Caco-2 (cell line): ENCODE results near the gene ZDHHC22. TPM values are rescaled to one million over a fixed set of nuclear protein-coding genes. Genes with fewer than 3 reads are reported as not detected.

Experiments used
- BruUV-seq: library from RNA; stranded (reverse); fragments of 400-500 nt; replicated peaks from 2 replicates; lab custom pipeline; 2021; lab: Mats Ljungman, UMichigan
- CTCF ChIA-PET: fragments of 300-600 bp; sonication (Branson Sonifier 250); formaldehyde crosslinking; loops from one replicate; lab custom pipeline; 2022; ENCODE audit warnings: antibody characterized with exemption; lab: Charles Lee
- POLR2A ChIA-PET: fragments of 300-600 bp; sonication (Branson Sonifier 250); formaldehyde crosslinking; loops from one replicate; lab custom pipeline; 2022; ENCODE audit warnings: antibody characterized with exemption; lab: Charles Lee
- DNase-seq, 2 experiments: peaks; one replicate each; pipeline versions ENCODE4 v3.0.0 to v3.0.0-alpha.2; 2020 to 2022
- H3K27me3 ChIP-seq: replicated peaks from 2 replicates; pipeline ENCODE4 v1.6.0; 2011; ENCODE audit warnings: low read length; ENCODE audit not compliant: control insufficient read depth, insufficient read depth
- H3K36me3 ChIP-seq: 2 replicates; pipeline ENCODE4 v1.5.1; 2011; ENCODE audit warnings: low read length; ENCODE audit not compliant: control insufficient read depth, insufficient read depth
- H3K4me1 ChIP-seq: fragments of 250-450 bp; sonication (Bioruptor Pico); 2 replicates; pipeline ENCODE4 v1.5.1; 2020; ENCODE audit warnings: mild to moderate bottlenecking
- H3K4me3 ChIP-seq: 2 replicates; pipeline ENCODE4 v1.5.1; 2011; ENCODE audit warnings: low read depth, mild to moderate bottlenecking, control low read depth, low read length
- H3K9me3 ChIP-seq: fragments of 250-450 bp; sonication (Bioruptor Pico); 2 replicates; pipeline ENCODE4 v1.5.1; 2020; ENCODE audit warnings: mild to moderate bottlenecking, moderate library complexity
- H3K27ac Mint-ChIP-seq: one replicate; pipeline ENCODE4 v1.8.0; 2022; ENCODE audit warnings: mixed read lengths; ENCODE audit not compliant: unreplicated experiment
- H3K27me3 Mint-ChIP-seq: one replicate; pipeline ENCODE4 v1.8.0; 2022; ENCODE audit warnings: mixed read lengths; ENCODE audit not compliant: insufficient read depth, unreplicated experiment
- H3K36me3 Mint-ChIP-seq: one replicate; pipeline ENCODE4 v1.8.0; 2022; ENCODE audit warnings: mild to moderate bottlenecking, mixed read lengths; ENCODE audit not compliant: insufficient read depth, unreplicated experiment
- H3K4me1 Mint-ChIP-seq: one replicate; pipeline ENCODE4 v1.8.0; 2022; ENCODE audit warnings: low read depth, mixed read lengths; ENCODE audit not compliant: unreplicated experiment
- H3K4me3 Mint-ChIP-seq: one replicate; pipeline ENCODE4 v1.8.0; 2022; ENCODE audit warnings: mild to moderate bottlenecking, moderate library complexity, mixed read lengths; ENCODE audit not compliant: unreplicated experiment
- H3K9me3 Mint-ChIP-seq: one replicate; pipeline ENCODE4 v1.8.0; 2022; ENCODE audit warnings: mixed read lengths; ENCODE audit not compliant: unreplicated experiment
- intact Hi-C: fragments of 100-400 bp; cut with micrococcal nuclease; formaldehyde crosslinking; loops from one replicate; pipeline ENCODE4 v1.10.0; 2022; ENCODE audit not compliant: unreplicated experiment
- total RNA-seq: library from RNA; stranded (reverse); gene quantifications from 2 replicates; pipeline ENCODE4 v1.2.3, GENCODE V29; 2022
- TF ChIP-seq, protein P1 (sequence below), 2 experiments: fragments of 200-600 bp in 1 of 2; IDR thresholded peaks; 1 replicate in 1 of 2; 2 replicates in 1 of 2; pipeline versions ENCODE4 v1.5.1 to v1.8.0; 2011 to 2022; ENCODE audit warnings: antibody characterized with exemption in 1 of 2, control low read depth in 1 of 2, inconsistent platforms in 1 of 2, low read depth in 1 of 2, low read length in 1 of 2, mild to moderate bottlenecking in 1 of 2, moderate library complexity in 1 of 2; ENCODE audit not compliant: insufficient read depth in 1 of 2, severe bottlenecking in 1 of 2, unreplicated experiment in 1 of 2

The ZDHHC22 gene
- total RNA-seq, 1 experiment from 2014 or later = not detected

DNA sequence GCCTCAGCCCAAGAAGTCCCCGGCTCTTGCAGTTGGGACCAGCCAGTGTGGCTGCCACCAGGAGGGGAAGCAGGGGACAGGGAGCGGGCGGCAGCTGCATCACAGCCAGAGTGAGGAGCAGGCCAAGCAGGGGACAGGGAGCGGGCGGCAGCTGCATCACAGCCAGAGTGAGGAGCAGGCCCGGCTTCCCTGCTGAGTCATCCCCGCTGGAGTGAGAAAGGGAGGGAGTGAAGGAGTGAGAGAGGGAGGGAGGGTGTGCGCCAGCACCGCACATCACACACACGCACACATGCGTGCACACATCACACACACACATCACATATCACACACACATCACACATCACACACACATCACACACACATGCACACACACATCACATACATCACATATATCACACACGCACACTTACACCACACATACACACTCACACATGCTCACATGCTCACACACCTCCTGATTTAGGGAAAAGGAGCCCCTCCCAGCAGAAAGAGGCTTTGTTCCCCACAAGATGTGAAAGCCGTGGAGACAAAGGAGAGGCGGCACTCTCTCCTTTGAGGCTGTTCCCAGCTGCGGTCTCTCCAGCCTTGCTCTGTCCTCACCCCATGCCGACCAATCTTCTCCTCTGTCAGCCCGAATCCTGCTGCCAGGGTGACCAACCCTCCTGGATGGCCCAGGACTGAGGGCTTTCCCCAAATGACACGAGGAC, 16.7 kb upstream of the ZDHHC22 start:
- TF ChIP-seq, protein P1, sequence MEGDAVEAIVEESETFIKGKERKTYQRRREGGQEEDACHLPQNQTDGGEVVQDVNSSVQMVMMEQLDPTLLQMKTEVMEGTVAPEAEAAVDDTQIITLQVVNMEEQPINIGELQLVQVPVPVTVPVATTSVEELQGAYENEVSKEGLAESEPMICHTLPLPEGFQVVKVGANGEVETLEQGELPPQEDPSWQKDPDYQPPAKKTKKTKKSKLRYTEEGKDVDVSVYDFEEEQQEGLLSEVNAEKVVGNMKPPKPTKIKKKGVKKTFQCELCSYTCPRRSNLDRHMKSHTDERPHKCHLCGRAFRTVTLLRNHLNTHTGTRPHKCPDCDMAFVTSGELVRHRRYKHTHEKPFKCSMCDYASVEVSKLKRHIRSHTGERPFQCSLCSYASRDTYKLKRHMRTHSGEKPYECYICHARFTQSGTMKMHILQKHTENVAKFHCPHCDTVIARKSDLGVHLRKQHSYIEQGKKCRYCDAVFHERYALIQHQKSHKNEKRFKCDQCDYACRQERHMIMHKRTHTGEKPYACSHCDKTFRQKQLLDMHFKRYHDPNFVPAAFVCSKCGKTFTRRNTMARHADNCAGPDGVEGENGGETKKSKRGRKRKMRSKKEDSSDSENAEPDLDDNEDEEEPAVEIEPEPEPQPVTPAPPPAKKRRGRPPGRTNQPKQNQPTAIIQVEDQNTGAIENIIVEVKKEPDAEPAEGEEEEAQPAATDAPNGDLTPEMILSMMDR (IDR thresholded peaks at IDR 0.05; ENCODE audit: insufficient read depth in 1 of 2, low read depth in 1 of 2, low read length in 1 of 2, severe bottlenecking in 1 of 2, unreplicated experiment in 1 of 2) = no peak
- no peaks in the 10 kb centered on the region for H3K4me1 ChIP-seq
- no peaks in the 10 kb centered on the region for H3K27me3 ChIP-seq
- intact Hi-C loops = no loop called here
- H3K4me3 Mint-ChIP-seq = no peak overlapping the region
- H3K4me3 ChIP-seq = no peak overlapping the region
- no TSS peak for BruUV-seq
- no peak for DNase-seq
- H3K27ac Mint-ChIP-seq = no peak overlapping the region
- H3K9me3 Mint-ChIP-seq = no peaks in the 10 kb centered on the region
- H3K9me3 ChIP-seq = no peaks in the 10 kb centered on the region
- ChIA-PET POLR2A (no interaction called here), CTCF (no interaction called here)
- no peaks in the 10 kb centered on the region for H3K36me3 Mint-ChIP-seq
- H3K27me3 Mint-ChIP-seq = peaks cover 12% of the 10 kb centered on the region
- H3K4me1 Mint-ChIP-seq = no peaks in the 10 kb centered on the region
- no peaks in the 10 kb centered on the region for H3K36me3 ChIP-seq

DNA sequence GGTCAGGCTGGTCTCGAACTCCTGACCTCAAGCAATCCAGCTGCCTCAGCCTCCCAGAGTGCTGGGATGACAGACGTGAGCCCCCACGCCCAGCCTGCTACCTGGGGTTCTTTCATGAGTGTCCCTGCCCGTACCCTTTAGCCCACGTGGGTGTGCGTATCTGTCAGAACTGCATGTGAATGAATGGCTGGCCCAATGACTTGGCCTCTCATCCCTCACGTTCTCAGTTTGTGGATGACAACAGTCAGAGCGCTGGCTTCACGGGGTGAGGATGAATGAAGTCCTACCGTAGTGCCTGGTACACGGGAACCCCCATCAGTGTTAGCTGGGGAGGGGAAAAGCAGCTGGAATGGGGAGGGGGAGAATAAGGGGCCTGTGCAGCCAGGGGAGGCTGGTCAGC, 16.1 kb upstream of the ZDHHC22 start:
- H3K4me1 ChIP-seq = no peaks in the 10 kb centered on the region
- DNase-seq = no peak
- H3K4me1 Mint-ChIP-seq = no peaks in the 10 kb centered on the region
- H3K36me3 ChIP-seq = no peaks in the 10 kb centered on the region
- TF ChIP-seq, protein P1 (IDR thresholded peaks at IDR 0.05; ENCODE audit: insufficient read depth in 1 of 2, low read depth in 1 of 2, low read length in 1 of 2, severe bottlenecking in 1 of 2, unreplicated experiment in 1 of 2) = no peak
- no peaks in the 10 kb centered on the region for H3K9me3 Mint-ChIP-seq
- no peaks in the 10 kb centered on the region for H3K27me3 ChIP-seq
- CTCF ChIA-PET = interaction anchor here (0.5 to 1.5 kb wide), 3 partner anchors 45 to 87 kb away, joined by 3 to 6 read pairs (median 3); no protein-coding TSS in a partner anchor
- H3K4me3 Mint-ChIP-seq = no peak overlapping the region
- intact Hi-C loops = no loop called here
- POLR2A ChIA-PET = no interaction called here
- H3K27me3 Mint-ChIP-seq = peaks cover 14% of the 10 kb centered on the region
- H3K4me3 ChIP-seq = no peak overlapping the region
- no peak overlapping the region for H3K27ac Mint-ChIP-seq
- no TSS peak for BruUV-seq
- H3K9me3 ChIP-seq = no peaks in the 10 kb centered on the region
- H3K36me3 Mint-ChIP-seq = no peaks in the 10 kb centered on the region

DNA sequence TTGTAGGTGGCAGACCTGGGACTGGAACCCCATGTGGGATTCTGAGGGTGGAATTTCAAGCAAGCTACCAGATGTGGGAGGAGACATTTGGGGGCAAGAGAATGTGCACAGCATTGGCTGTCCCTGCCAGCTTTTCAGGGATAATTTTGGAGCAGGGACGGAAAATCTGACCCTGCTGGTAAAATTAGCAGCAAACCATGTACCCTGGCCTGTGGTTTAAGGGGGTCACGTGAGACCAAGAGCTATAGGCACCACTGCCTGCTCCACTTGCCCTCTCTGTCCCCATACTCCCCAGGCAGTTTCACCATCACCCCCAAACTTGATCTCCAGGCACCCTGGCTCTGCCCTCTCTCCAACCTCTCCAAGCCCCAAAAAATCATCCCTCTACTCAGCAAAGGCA, 13.5 kb upstream of the ZDHHC22 start:
- ChIA-PET POLR2A (no interaction called here), CTCF (no interaction called here)
- Mint-ChIP-seq H3K27me3 (peaks cover 8% of the 10 kb centered on the region), H3K36me3 (no peaks in the 10 kb centered on the region), H3K4me1 (no peaks in the 10 kb centered on the region), H3K9me3 (no peaks in the 10 kb centered on the region), H3K4me3 (no peak overlapping the region), H3K27ac (no peak overlapping the region)
- no peaks in the 10 kb centered on the region for H3K27me3 ChIP-seq
- H3K36me3 ChIP-seq = no peaks in the 10 kb centered on the region
- no peaks in the 10 kb centered on the region for H3K4me1 ChIP-seq
- no peaks in the 10 kb centered on the region for H3K9me3 ChIP-seq
- BruUV-seq = no TSS peak
- no peak for DNase-seq
- intact Hi-C loops = no loop called here
- H3K4me3 ChIP-seq = no peak overlapping the region
- TF ChIP-seq, protein P1 (IDR thresholded peaks at IDR 0.05; ENCODE audit: insufficient read depth in 1 of 2, low read depth in 1 of 2, low read length in 1 of 2, severe bottlenecking in 1 of 2, unreplicated experiment in 1 of 2) = no peak
